ELR (cell line): ENCODE measurements around the gene CCT2.

Experiments used
- DNase-seq: peaks from one replicate; pipeline ENCODE4 v3.0.0-alpha.2; 2015; ENCODE audit warnings: low read depth

Gene CCT2

GRCh38 chr12:69585189-69586062, at the start of gene CCT2:
Gene CCT2 (plus strand): TSS chr12:69585459. CDS start chr12:69585522, 63 bp downstream.
- DNase-seq: peak; percentile 98

GRCh38 chr12:69540987-69541386, 44.3 kb upstream of the CCT2 start:
- peak; percentile 75 for DNase-seq

GRCh38 chr12:69544087-69544486, 41.2 kb upstream of the CCT2 start:
- no peak for DNase-seq

- peak; percentile 45 for DNase-seq
Measured at GRCh38 chr12:69545081-69545480, 40.2 kb upstream of the CCT2 start.

GRCh38 chr12:69546693-69547438, 38.4 kb upstream of the CCT2 start:
- no peak for DNase-seq

GRCh38 chr12:69548687-69549086, 36.6 kb upstream of the CCT2 start:
- DNase-seq: no peak

- no peak for DNase-seq
Measured at GRCh38 chr12:69550569-69551350, 34.5 kb upstream of the CCT2 start.

GRCh38 chr12:69553628-69554248, 31.5 kb upstream of the CCT2 start:
- peak; percentile 77 for DNase-seq

- peak; percentile 98 for DNase-seq
Measured at GRCh38 chr12:69555461-69555860, 29.8 kb upstream of the CCT2 start.

GRCh38 chr12:69556383-69556782, 28.9 kb upstream of the CCT2 start:
- no peak for DNase-seq

GRCh38 chr12:69563166-69563762, 22.0 kb upstream of the CCT2 start:
- no peak for DNase-seq

- DNase-seq: peak; percentile 35
Measured at GRCh38 chr12:69566603-69567002, 18.7 kb upstream of the CCT2 start.

GRCh38 chr12:69569236-69569635, 16.0 kb upstream of the CCT2 start:
- DNase-seq: peak; percentile 87

GRCh38 chr12:69570000-69570516, 15.2 kb upstream of the CCT2 start:
- DNase-seq: peak; percentile 96

GRCh38 chr12:69570545-69571399, 14.5 kb upstream of the CCT2 start:
- peak; percentile 87 for DNase-seq

- DNase-seq: peak; percentile 69
Measured at GRCh38 chr12:69575346-69575745, 9.9 kb upstream of the CCT2 start.

GRCh38 chr12:69578283-69578682, 7.0 kb upstream of the CCT2 start:
- no peak for DNase-seq

- DNase-seq: no peak
Measured at GRCh38 chr12:69579029-69579428, 6.2 kb upstream of the CCT2 start.

- no peak for DNase-seq
Measured at GRCh38 chr12:69580074-69580473, 5.2 kb upstream of the CCT2 start.

GRCh38 chr12:69583203-69583602, 2.1 kb upstream of the CCT2 start:
- peak; percentile 55 for DNase-seq
